GM21737 (cell line): ENCODE results near the gene TNFRSF1A.

ENCODE experiments used
- ATAC-seq: cut with Tn5 transposase; IDR thresholded peaks from one replicate; pipeline ENCODE4 v1.9.1; 2021; ENCODE audit warnings: mild to moderate bottlenecking, moderate library complexity; ENCODE audit not compliant: unreplicated experiment

TNFRSF1A gene

GRCh38 chr12:6374786-6375160 lies 32.9 kb upstream of the TNFRSF1A start:
- no peak for ATAC-seq

GRCh38 chr12:6374028-6374785 lies 32.3 kb upstream of the TNFRSF1A start:
- no peak for ATAC-seq

GRCh38 chr12:6373022-6373787 lies 31.3 kb upstream of the TNFRSF1A start:
- ATAC-seq: no peak

GRCh38 chr12:6372403-6373003 lies 30.6 kb upstream of the TNFRSF1A start:
- no peak for ATAC-seq

GRCh38 chr12:6370994-6371754 lies 29.3 kb upstream of the TNFRSF1A start:
- no peak for ATAC-seq

- ATAC-seq: no peak
Observed at GRCh38 chr12:6370576-6370935, 28.7 kb upstream of the TNFRSF1A start.

GRCh38 chr12:6369916-6370575 lies 28.2 kb upstream of the TNFRSF1A start:
- ATAC-seq: no peak

- no peak for ATAC-seq
Observed at GRCh38 chr12:6368906-6369525, 27.1 kb upstream of the TNFRSF1A start.

- ATAC-seq: no peak
Observed at GRCh38 chr12:6367969-6368892, 26.4 kb upstream of the TNFRSF1A start.

GRCh38 chr12:6367065-6367968 lies 25.4 kb upstream of the TNFRSF1A start:
- no peak for ATAC-seq

GRCh38 chr12:6364044-6364374 lies 22.1 kb upstream of the TNFRSF1A start:
- ATAC-seq: no peak

- ATAC-seq: no peak
Observed at GRCh38 chr12:6363330-6364043, 21.6 kb upstream of the TNFRSF1A start.

- no peak for ATAC-seq
Observed at GRCh38 chr12:6363010-6363329, 21.1 kb upstream of the TNFRSF1A start.

GRCh38 chr12:6362403-6362802 lies 20.5 kb upstream of the TNFRSF1A start:
- no peak for ATAC-seq

- no peak for ATAC-seq
Observed at GRCh38 chr12:6361834-6362233, 20.0 kb upstream of the TNFRSF1A start.

- ATAC-seq: no peak
Observed at GRCh38 chr12:6360578-6361490, 19.0 kb upstream of the TNFRSF1A start.

- ATAC-seq: no peak
Observed at GRCh38 chr12:6360080-6360571, 18.2 kb upstream of the TNFRSF1A start.
